ENCODE results near the gene LAMB4.

The LAMB4 gene

DNA sequence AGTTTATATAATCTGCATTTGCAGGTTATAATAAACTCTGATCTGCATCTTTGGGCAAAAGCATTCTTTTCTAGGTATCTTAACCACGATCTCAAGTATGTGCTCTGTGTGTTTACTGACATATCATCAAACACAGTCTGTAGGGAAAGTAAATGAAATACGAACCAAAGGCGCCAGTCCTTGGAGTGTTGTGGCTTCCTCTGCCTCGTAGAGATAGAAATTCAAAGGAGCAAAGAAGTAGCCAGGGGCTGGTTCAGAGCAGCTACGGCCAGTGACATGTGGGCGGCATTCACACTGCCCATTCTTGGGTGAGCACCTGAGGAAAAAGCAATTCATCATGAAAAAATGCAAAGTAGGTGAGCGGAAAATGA, 38.7 kb downstream of the LAMB4 start:
- no peak for DNase-seq
- Histone ChIP-seq H3K27ac (no peak overlapping the region), H3K4me1 (no peaks in the 10 kb centered on the region), H3K36me3 (no peaks in the 10 kb centered on the region), H3K4me3 (no peak overlapping the region), H3K27me3 (no peaks in the 10 kb centered on the region), H3K9me3 (no peaks in the 10 kb centered on the region)
- TF ChIP-seq, protein P1, sequence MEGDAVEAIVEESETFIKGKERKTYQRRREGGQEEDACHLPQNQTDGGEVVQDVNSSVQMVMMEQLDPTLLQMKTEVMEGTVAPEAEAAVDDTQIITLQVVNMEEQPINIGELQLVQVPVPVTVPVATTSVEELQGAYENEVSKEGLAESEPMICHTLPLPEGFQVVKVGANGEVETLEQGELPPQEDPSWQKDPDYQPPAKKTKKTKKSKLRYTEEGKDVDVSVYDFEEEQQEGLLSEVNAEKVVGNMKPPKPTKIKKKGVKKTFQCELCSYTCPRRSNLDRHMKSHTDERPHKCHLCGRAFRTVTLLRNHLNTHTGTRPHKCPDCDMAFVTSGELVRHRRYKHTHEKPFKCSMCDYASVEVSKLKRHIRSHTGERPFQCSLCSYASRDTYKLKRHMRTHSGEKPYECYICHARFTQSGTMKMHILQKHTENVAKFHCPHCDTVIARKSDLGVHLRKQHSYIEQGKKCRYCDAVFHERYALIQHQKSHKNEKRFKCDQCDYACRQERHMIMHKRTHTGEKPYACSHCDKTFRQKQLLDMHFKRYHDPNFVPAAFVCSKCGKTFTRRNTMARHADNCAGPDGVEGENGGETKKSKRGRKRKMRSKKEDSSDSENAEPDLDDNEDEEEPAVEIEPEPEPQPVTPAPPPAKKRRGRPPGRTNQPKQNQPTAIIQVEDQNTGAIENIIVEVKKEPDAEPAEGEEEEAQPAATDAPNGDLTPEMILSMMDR (IDR thresholded peaks at IDR 0.05): no peak
- intact Hi-C loops (cut with DNase I; ENCODE audit: low total_unique reads): no loop called here

DNA sequence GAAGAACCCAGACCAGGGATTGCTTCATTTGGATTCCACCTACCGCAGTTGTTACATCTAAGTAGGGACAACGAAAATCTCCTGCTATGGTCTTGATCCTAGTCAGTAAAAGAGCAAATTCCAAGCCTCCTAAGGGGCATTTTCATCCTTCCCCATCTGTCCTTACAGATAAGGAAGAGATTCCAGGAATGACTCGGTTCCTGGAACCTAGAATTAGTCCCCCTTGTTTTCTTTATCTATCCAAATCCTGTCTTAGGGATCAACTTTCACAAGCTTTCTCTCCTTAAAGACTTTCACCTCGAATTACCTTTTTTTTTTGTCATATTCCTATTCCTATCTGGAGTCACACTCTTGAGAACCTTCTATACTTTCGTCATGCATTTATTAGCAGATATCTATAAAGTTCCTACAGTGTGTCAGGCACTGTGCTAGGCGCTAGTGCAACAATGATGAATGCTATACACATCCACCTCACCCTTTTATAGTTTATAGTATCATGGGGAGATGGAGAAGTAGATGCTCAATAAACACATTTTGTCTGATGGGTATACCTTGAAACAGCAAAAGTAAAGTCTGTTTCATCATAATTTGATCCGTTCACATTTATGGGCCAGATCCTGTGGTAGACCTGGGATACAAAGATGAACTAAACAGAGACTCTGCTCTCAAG, 39.2 kb downstream of the LAMB4 start:
- Histone ChIP-seq H3K27me3 (no peaks in the 10 kb centered on the region), H3K4me3 (no peak overlapping the region), H3K27ac (no peak overlapping the region), H3K36me3 (no peaks in the 10 kb centered on the region), H3K9me3 (no peaks in the 10 kb centered on the region), H3K4me1 (no peaks in the 10 kb centered on the region)
- DNase-seq: no peak
- TF ChIP-seq, protein P1 (IDR thresholded peaks at IDR 0.05): no peak
- intact Hi-C loops (cut with DNase I; ENCODE audit: low total_unique reads): no loop called here

DNA sequence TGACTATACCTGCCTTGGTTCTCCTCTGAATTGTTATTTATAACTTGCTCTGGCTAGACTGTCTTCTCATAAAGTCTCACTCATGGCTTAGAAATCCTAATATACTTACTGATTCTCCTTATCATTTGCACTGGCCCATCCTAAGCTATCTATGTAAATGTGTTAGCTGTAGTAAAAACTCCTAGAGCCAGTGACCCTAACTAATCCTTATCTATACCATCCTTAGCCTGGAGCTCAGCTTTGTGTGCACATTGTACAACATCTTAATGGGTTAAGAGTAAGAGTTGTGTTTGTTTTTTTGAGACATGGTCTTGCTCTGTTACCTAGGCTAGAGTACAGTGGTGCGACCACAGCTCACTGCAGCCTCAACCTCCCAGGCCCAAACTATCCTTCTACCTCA, 40.8 kb downstream of the LAMB4 start:
- Histone ChIP-seq H3K4me3 (no peak overlapping the region), H3K4me1 (no peaks in the 10 kb centered on the region), H3K27ac (no peak overlapping the region), H3K27me3 (no peaks in the 10 kb centered on the region), H3K36me3 (no peaks in the 10 kb centered on the region), H3K9me3 (no peaks in the 10 kb centered on the region)
- TF ChIP-seq, protein P1 (IDR thresholded peaks at IDR 0.05): no peak
- intact Hi-C loops (cut with DNase I; ENCODE audit: low total_unique reads): no loop called here
- DNase-seq: no peak

DNA sequence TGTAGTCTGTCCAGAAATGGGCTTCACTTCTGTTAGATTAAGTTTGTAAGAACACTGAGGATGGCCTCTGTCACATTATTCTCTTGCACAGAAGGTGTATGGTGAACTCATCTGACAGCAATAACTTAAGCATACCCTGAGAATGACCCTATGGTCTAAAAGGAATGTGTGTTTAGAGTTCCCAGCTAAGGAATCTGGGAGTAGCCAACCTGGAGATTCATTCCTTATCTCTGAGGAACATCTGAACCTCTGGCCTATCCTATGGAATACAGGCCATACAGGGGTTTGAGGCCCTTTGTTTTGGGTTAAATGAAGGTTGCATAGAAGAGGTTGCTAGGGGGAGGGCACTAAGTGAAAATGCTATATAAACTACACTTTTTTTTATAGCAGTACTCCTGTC, 41.4 kb downstream of the LAMB4 start:
- Histone ChIP-seq H3K27ac (no peak overlapping the region), H3K9me3 (no peaks in the 10 kb centered on the region), H3K4me1 (no peaks in the 10 kb centered on the region), H3K4me3 (no peak overlapping the region), H3K36me3 (no peaks in the 10 kb centered on the region), H3K27me3 (no peaks in the 10 kb centered on the region)
- TF ChIP-seq, protein P1 (IDR thresholded peaks at IDR 0.05): no peak
- DNase-seq: no peak
- intact Hi-C loops (cut with DNase I; ENCODE audit: low total_unique reads): no loop called here

DNA sequence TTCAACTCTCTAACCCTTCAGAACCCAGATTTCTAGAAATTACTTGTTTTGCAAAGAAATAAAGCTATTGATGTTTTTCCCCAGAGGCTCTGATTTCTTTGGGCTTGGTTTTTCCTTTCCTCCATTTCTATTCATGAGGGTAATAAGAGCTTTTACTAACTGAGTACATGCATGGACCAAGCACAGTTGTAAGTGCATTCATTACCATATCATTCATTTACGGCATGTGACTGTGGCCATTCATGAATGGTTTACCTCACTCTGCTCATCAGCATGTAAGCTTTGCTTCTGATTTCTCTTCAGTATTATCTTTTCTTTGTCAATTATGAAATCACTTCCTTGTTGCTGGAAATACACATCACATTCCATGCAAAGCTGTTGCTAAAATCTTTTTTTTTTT, 42.4 kb downstream of the LAMB4 start:
- Histone ChIP-seq H3K36me3 (no peaks in the 10 kb centered on the region), H3K27ac (no peak overlapping the region), H3K4me3 (no peak overlapping the region), H3K9me3 (no peaks in the 10 kb centered on the region), H3K4me1 (no peaks in the 10 kb centered on the region), H3K27me3 (no peaks in the 10 kb centered on the region)
- intact Hi-C loops (cut with DNase I; ENCODE audit: low total_unique reads): no loop called here
- TF ChIP-seq, protein P1 (IDR thresholded peaks at IDR 0.05): no peak
- no peak for DNase-seq

DNA sequence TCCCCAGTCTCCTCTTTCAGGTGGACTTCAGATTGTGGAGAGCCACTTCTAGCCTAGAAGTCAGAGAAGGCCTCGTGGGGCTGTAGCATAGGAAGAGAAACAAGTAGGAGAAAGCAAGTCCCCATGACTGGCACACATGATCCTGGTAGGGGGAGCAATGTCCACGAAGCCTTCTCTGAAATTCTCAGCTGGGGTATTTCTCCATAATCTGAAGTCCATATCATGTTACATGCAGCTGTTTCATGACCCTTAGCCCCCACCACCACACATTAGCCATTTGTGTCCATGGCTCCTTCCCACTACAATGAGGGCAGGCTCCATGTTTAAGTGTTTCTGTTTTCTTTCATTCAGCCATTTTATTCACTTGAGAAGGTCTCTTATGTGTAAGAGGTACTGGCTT, 43.2 kb downstream of the LAMB4 start:
- no peak for DNase-seq
- Histone ChIP-seq H3K27ac (no peak overlapping the region), H3K36me3 (no peaks in the 10 kb centered on the region), H3K27me3 (no peaks in the 10 kb centered on the region), H3K4me3 (no peak overlapping the region), H3K4me1 (no peaks in the 10 kb centered on the region), H3K9me3 (no peaks in the 10 kb centered on the region)
- TF ChIP-seq, protein P1 (IDR thresholded peaks at IDR 0.05): no peak
- intact Hi-C loops (cut with DNase I; ENCODE audit: low total_unique reads): no loop called here
